Measurements from ENCODE around the gene PTGES.

PTGES gene

DNA sequence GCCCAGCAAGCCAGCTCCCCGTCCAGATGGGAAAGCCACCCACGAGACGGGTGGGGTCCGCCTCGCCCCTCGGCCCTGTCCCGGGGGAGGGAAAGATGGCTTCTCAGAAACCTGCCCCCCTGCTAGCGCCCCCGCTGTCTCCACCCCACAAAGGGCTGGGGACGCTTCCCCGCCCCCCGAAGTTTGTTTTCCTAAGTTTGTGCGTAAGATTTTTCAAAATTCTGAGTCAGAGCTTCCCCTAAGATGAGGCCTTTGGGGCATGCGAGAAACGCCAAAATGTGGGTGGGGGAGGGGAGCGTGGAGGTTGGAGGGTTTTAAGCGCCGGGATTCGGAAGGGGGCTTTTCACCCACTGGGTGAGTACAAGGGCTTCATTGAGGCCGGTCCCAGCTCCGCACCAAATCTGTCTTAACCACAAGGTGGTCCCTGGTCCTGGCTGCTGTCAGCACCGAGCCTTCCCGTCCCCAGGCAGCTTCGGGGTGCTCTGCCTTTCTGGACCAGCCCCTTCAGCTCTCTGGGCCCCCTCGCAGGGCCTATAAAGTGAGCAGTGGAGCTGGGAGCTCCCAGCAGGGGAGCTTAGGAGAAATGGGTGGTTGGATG lies 55.1 kb downstream of the PTGES start:
- Histone ChIP-seq H2AFZ (ENCODE audit: low read depth, low read length) (peak overlapping the region; percentile 51), H3K36me3 (ENCODE audit: insufficient read depth, low read length) (no peaks in the 10 kb centered on the region), H3K4me3 (ENCODE audit: low read length) (peak overlapping the region; percentile 30), H3K4me1 (ENCODE audit: insufficient read depth, low read length) (peaks cover 7% of the 10 kb centered on the region), H3K27me3 (ENCODE audit: insufficient read depth, low read length) (peaks cover 59% of the 10 kb centered on the region), H3K9me3 (ENCODE audit: low read length) (no peaks in the 10 kb centered on the region)

DNA sequence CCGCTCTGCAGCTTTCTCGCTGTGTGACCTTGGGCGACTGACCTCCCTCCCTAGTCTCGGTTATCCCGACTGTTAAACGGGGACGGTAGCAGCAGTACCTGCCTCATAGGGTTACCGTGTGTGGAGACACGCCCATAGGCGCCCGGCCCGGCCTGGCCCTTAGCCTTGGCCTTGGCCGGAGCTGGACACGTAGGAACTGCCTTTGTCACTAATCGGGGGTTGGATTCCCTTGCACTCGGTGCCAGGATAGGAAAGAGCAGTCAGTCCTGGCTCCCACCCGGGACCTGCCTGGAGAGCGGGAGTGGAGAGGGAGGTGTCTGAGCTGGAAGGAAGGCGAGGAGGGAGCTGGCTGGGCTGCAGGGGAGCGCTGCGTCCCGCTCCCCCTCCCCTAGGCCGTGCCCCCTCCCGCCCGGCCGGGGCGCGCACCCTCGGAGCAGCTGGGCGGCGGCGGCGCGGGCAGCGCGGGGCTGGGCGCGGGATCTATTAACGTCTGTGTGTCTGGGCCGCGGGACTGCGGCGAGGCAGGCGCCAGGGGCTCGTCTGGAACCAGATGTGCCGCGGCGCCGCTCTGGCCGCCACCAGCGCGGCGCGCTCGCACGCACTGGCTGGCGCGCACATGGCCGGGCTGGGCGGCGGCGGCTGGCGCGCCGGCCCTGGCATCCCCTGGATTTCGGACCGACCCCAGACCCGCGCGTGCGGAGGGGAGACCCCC lies 55.7 kb downstream of the PTGES start:
- peak overlapping the region; percentile 51 for H2AFZ ChIP-seq (ENCODE audit: low read depth, low read length)
- no peaks in the 10 kb centered on the region for H3K36me3 ChIP-seq (ENCODE audit: insufficient read depth, low read length)
- peaks cover 7% of the 10 kb centered on the region for H3K4me1 ChIP-seq (ENCODE audit: insufficient read depth, low read length)
- peaks cover 56% of the 10 kb centered on the region for H3K27me3 ChIP-seq (ENCODE audit: insufficient read depth, low read length)
- peak overlapping the region; percentile 30 for H3K4me3 ChIP-seq (ENCODE audit: low read length)
- H3K9me3 ChIP-seq (ENCODE audit: low read length) = no peaks in the 10 kb centered on the region

DNA sequence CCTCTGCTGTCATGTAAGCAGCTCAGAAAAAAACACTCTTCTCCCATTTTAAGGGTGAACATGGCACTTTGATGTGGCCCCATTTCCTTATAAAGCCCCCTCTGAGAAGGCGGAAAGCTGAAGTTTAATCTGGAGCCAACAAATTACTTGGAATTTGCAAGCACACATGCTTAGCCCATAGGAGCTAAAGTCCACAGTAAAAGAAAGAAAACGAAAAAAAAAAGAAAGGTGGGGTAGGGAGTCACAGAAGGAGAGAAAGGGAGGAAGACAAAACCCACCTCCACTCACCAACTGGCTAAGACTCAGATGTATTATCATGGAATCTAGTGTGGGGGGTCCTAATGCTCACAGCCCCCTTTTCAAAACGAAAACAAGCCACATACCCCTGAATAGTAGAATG lies 57.0 kb downstream of the PTGES start:
- Histone ChIP-seq H3K27me3 (ENCODE audit: insufficient read depth, low read length) (peaks cover 52% of the 10 kb centered on the region), H3K9me3 (ENCODE audit: low read length) (no peaks in the 10 kb centered on the region), H3K4me1 (ENCODE audit: insufficient read depth, low read length) (peaks cover 7% of the 10 kb centered on the region), H3K4me3 (ENCODE audit: low read length) (no peak overlapping the region), H3K36me3 (ENCODE audit: insufficient read depth, low read length) (no peaks in the 10 kb centered on the region), H2AFZ (ENCODE audit: low read depth, low read length) (no peak overlapping the region)

DNA sequence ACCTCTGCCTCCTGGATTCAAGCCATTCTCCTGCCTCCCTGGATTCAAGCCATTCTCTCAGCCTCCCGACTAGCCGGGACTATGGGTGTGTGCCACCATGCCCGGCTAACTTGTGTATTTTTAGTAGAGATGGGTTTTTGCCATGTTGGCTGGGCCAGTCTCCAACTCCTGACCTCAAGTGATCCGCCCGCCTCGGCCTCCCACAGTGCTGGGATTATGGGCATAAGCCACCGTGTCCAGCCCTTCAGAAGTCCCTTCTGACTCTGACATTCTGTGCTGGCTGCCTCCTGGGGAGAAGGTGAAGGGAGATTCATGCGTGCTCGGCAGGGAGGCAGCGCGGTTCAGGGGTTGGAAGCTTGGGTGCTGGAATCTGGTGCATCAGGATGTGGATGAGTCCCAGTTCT lies 58.6 kb downstream of the PTGES start:
- H3K27me3 ChIP-seq (ENCODE audit: insufficient read depth, low read length) = peaks cover 45% of the 10 kb centered on the region
- no peak overlapping the region for H3K4me3 ChIP-seq (ENCODE audit: low read length)
- no peaks in the 10 kb centered on the region for H3K36me3 ChIP-seq (ENCODE audit: insufficient read depth, low read length)
- peaks cover 7% of the 10 kb centered on the region for H3K4me1 ChIP-seq (ENCODE audit: insufficient read depth, low read length)
- H2AFZ ChIP-seq (ENCODE audit: low read depth, low read length) = no peak overlapping the region
- H3K9me3 ChIP-seq (ENCODE audit: low read length) = no peaks in the 10 kb centered on the region

DNA sequence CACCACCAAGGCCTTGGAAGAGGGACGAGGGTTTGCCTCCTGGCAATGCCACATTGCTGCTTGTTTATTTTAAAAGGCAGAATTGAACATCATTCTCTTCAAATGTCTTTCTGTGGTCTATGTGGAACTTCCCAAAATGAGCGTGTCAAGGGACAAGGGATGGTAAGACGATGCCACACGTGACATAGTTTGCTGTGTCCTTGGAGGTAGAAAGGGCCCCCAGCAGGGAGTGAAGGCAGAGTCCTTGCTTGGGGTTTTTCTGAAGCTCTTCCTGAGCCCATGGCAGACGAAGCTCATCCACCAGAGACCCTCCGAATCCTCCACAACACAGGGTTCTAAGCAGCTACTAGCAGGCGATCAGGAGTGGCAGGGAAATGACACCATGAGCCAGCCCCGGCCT lies 59.1 kb downstream of the PTGES start:
- H3K27me3 ChIP-seq (ENCODE audit: insufficient read depth, low read length) = peaks cover 44% of the 10 kb centered on the region
- H3K36me3 ChIP-seq (ENCODE audit: insufficient read depth, low read length) = no peaks in the 10 kb centered on the region
- H3K9me3 ChIP-seq (ENCODE audit: low read length) = no peaks in the 10 kb centered on the region
- H2AFZ ChIP-seq (ENCODE audit: low read depth, low read length) = no peak overlapping the region
- H3K4me1 ChIP-seq (ENCODE audit: insufficient read depth, low read length) = peaks cover 7% of the 10 kb centered on the region
- H3K4me3 ChIP-seq (ENCODE audit: low read length) = no peak overlapping the region

DNA sequence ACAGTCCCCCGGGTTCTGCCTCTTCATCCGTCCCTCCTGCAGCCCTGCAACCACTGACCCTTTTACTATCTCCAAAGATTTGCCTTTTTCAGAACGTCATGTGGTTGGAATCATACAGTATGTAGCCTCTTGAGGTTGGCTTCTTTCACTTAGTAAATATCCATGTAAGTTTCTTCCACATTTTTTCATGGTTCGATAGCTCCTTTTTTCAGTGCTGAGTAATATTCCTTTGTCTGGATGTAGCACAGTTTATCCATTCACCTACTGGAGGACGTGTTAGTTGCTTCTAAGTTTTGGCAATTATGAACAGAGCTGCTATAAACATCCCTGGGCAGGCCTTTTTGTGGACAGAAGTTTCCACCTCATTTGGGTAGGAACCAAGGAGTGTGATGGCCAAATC lies 60.3 kb downstream of the PTGES start:
- peaks cover 37% of the 10 kb centered on the region for H3K27me3 ChIP-seq (ENCODE audit: insufficient read depth, low read length)
- no peaks in the 10 kb centered on the region for H3K36me3 ChIP-seq (ENCODE audit: insufficient read depth, low read length)
- no peak overlapping the region for H3K4me3 ChIP-seq (ENCODE audit: low read length)
- no peak overlapping the region for H2AFZ ChIP-seq (ENCODE audit: low read depth, low read length)
- peaks cover 3% of the 10 kb centered on the region for H3K4me1 ChIP-seq (ENCODE audit: insufficient read depth, low read length)
- no peaks in the 10 kb centered on the region for H3K9me3 ChIP-seq (ENCODE audit: low read length)

Data from neuron (in vitro differentiated cells).